Pancreas (tissue), 10 donors: ENCODE data around the gene MLIP. TPM values are rescaled to one million over a fixed set of nuclear protein-coding genes. Genes with fewer than 3 reads are reported as not detected.

Source experiments
- ATAC-seq, 4 donors: fragments of 200-7000 bp; cut with Tn5 transposase; one replicate each; pipeline versions ENCODE4 v1.8.0 to v1.9.1; 2020; ENCODE audit warnings: mild to moderate bottlenecking in 4 of 4, moderate library complexity in 4 of 4
- DNase-seq, 6 donors: peaks; one replicate each; pipeline ENCODE4 v3.0.0-alpha.2; 2020
- FAIRE-seq: peaks from 2 replicates; lab custom pipeline; 2012; peaks lifted over from hg19 to GRCh38; lab: Jason Lieb, UNC
- H3K27ac ChIP-seq, 4 donors: fragments of 200-600 bp; sonication (generic); 1 replicate in 3 of 4; 2 replicates in 1 of 4; pipeline versions ENCODE4 v1.5.0 to v1.8.0; 2020
- H3K27me3 ChIP-seq, 4 donors: fragments of 200-600 bp; one replicate each; pipeline ENCODE4 v1.8.0; 2021
- H3K36me3 ChIP-seq, 3 donors: fragments of 200-600 bp; sonication (generic) in 1 of 3; one replicate each; pipeline versions ENCODE4 v1.5.0 to v1.8.0; 2020 to 2021
- H3K4me1 ChIP-seq, 3 donors: fragments of 200-600 bp; one replicate each; pipeline ENCODE4 v1.8.0; 2021
- H3K4me3 ChIP-seq, 4 donors: fragments of 200-600 bp; sonication (generic) in 2 of 4; one replicate each; pipeline versions ENCODE4 v1.5.0 to v1.8.0; 2020 to 2021
- H3K9me3 ChIP-seq, 4 donors: fragments of 200-600 bp; one replicate each; pipeline ENCODE4 v1.8.0; 2021
- CTCF ChIP-seq, 4 donors: fragments of 200-600 bp; sonication (generic) in 3 of 4; IDR thresholded peaks; one replicate each; pipeline versions ENCODE4 v1.5.0 to v1.8.0; 2021; ENCODE audit warnings: antibody characterized with exemption in 4 of 4
- WGBS, 2 donors: extraction: QIAGEN DNeasy Blood & Tissue Kit; methylation state at CpG; one replicate each; pipeline ENCODE4 v1.1.7; 2013; 5-methylcytosine and 5-hydroxymethylcytosine counted together
- intact Hi-C, 3 donors: fragments of 100-400 bp; cut with DNase I; formaldehyde crosslinking; loops; one replicate each; pipeline versions ENCODE4 v1.11.1 to v1.14.2; 2022
- polyA plus RNA-seq, 2 donors: library from polyadenylated mRNA; stranded (reverse); fragments of 200-250 nt; gene quantifications; one replicate each; pipeline ENCODE4 v1.2.3, GENCODE V29; 2013
- total RNA-seq, 6 donors: library from RNA; stranded (reverse); fragmentation: NEBNext Ultra II Directional in 4 of 6; extraction: Animal tissue kit (Norgen Biotek cat#: 25700) in 4 of 6; gene quantifications; one replicate each; pipeline versions ENCODE4 v1.2.1 to v1.2.4, GENCODE V29; 2021 to 2023
- donor health status: healthy with polysubstance abuse.
- donor health status: DM: no; HTN: no; CAD: no; lungs with moderate emphysema.
- donor health status: DM: no; HTN: no; CAD: no.
- donor health status: control.
- donor health status: control.
- donor health status: Bipolar disorder and iron deficiency.
- donor health status: DM: yes; HTN: yes; CAD: no.
- donor health status: DM: no; HTN: no; CAD: no.
- donor health status: DM: no; HTN: no; CAD: no.
- donor health status: DM: yes; HTN: yes; CAD: no.

The MLIP gene
- total and polyA plus RNA-seq, 8 donors: 0.32 to 5.8 (median 0.77) TPM

- Histone ChIP-seq H3K27ac (no peak overlapping the region), H3K9me3 (no peaks in the 10 kb centered on the region), H3K4me3 (no peak overlapping the region), H3K36me3 (no peaks in the 10 kb centered on the region), H3K4me1 (no peaks in the 10 kb centered on the region), H3K27me3 (no peaks in the 10 kb centered on the region)
- WGBS, 2 donors: 0 to 2% methylated on average over 1 of the region's 1 CpG
- no peak for ATAC-seq
- no peak for DNase-seq
- TF ChIP-seq CTCF (IDR thresholded peaks at IDR 0.05): no peak
- intact Hi-C loops: no loop called here
- FAIRE-seq: no peak
Observed at GRCh38 chr6:54179152-54179551, 67.9 kb downstream of the MLIP start.

- DNase-seq: no peak
- no peaks in the 10 kb centered on the region for H3K9me3 ChIP-seq
- no peak for ATAC-seq
- no peaks in the 10 kb centered on the region for H3K4me1 ChIP-seq
- no peak for FAIRE-seq
- no peaks in the 10 kb centered on the region for H3K36me3 ChIP-seq
- no peaks in the 10 kb centered on the region for H3K27me3 ChIP-seq
- TF ChIP-seq CTCF (IDR thresholded peaks at IDR 0.05): no peak
- H3K27ac ChIP-seq: no peak overlapping the region
- 80 to 92% methylated on average over 7 of the region's 7 CpGs for WGBS, 2 donors
- intact Hi-C loops: no loop called here
- no peak overlapping the region for H3K4me3 ChIP-seq
Observed at GRCh38 chr6:54183616-54184015, 72.4 kb downstream of the MLIP start.

- WGBS, 2 donors: 73 to 82% methylated on average over 1 of the region's 1 CpG
- no peak for DNase-seq
- H3K4me1 ChIP-seq: no peaks in the 10 kb centered on the region
- no peak overlapping the region for H3K4me3 ChIP-seq
- no peak for ATAC-seq
- no peak for TF ChIP-seq CTCF (IDR thresholded peaks at IDR 0.05)
- no peak overlapping the region for H3K27ac ChIP-seq
- intact Hi-C loops: no loop called here
- H3K36me3 ChIP-seq: no peaks in the 10 kb centered on the region
- FAIRE-seq: no peak
- H3K9me3 ChIP-seq: no peaks in the 10 kb centered on the region
- no peaks in the 10 kb centered on the region for H3K27me3 ChIP-seq
Observed at GRCh38 chr6:54185885-54186284, 74.6 kb downstream of the MLIP start.

GRCh38 chr6:54188846-54189245 lies 77.6 kb downstream of the MLIP start:
- Histone ChIP-seq H3K9me3 (no peaks in the 10 kb centered on the region), H3K4me1 (no peaks in the 10 kb centered on the region), H3K4me3 (no peak overlapping the region), H3K27me3 (no peaks in the 10 kb centered on the region), H3K36me3 (no peaks in the 10 kb centered on the region), H3K27ac (no peak overlapping the region)
- ATAC-seq: no peak
- DNase-seq: no peak
- 38 to 48% methylated on average over 2 of the region's 2 CpGs for WGBS, 2 donors
- intact Hi-C loops: no loop called here
- no peak for TF ChIP-seq CTCF (IDR thresholded peaks at IDR 0.05)
- FAIRE-seq: no peak

- Histone ChIP-seq H3K36me3 (no peaks in the 10 kb centered on the region), H3K4me3 (no peak overlapping the region), H3K4me1 (no peaks in the 10 kb centered on the region), H3K27me3 (no peaks in the 10 kb centered on the region), H3K27ac (no peak overlapping the region), H3K9me3 (no peaks in the 10 kb centered on the region)
- intact Hi-C loops: no loop called here
- TF ChIP-seq CTCF (IDR thresholded peaks at IDR 0.05): no peak
- no peak for DNase-seq
- 52 to 72% methylated on average over 2 of the region's 2 CpGs for WGBS, 2 donors
- ATAC-seq: no peak
- FAIRE-seq: no peak
Observed at GRCh38 chr6:54191461-54191860, 80.2 kb downstream of the MLIP start.
